ENCODE measurements around the gene MEX3D.

GRCh38 chr19:1523412-1524286 lies 44.5 kb downstream of the MEX3D start, which contains the start of gene PLK5:
- peak; percentile 7 for TF ChIP-seq CTCF (IDR thresholded peaks at IDR 0.05; ENCODE audit: poor library complexity)
- no peak for TF ChIP-seq EZH2phosphoT487 (IDR thresholded peaks at IDR 0.05; ENCODE audit: low read depth, severe bottlenecking, unreplicated experiment)

Data from hepatocyte (in vitro differentiated cells).